Activated T-helper 1 cell treated with Interleukin-2 at 50 U/mL for 16 hours (primary cell): ENCODE measurements around the gene ZNF319.

Source experiments
- DNase-seq: peaks from one replicate; pipeline ENCODE4 v3.0.0-alpha.2; 2020; ENCODE audit warnings: low read depth

ZNF319 gene

GRCh38 chr16:57999971-58000705 lies at the start of gene ZNF319:
Gene ZNF319, minus strand, starts transcription at chr16:58000672. Its CDS starts 2,407 bp downstream, at chr16:57998265.
- DNase-seq = peak; percentile 20

- DNase-seq = no peak
Measured at GRCh38 chr16:58049232-58050185, 49.0 kb upstream of the ZNF319 start.

GRCh38 chr16:58048494-58049231 lies 48.2 kb upstream of the ZNF319 start:
- DNase-seq = no peak

GRCh38 chr16:58047557-58048348 lies 47.3 kb upstream of the ZNF319 start:
- DNase-seq = no peak

GRCh38 chr16:58046936-58047335 lies 46.5 kb upstream of the ZNF319 start:
- no peak for DNase-seq

DNA sequence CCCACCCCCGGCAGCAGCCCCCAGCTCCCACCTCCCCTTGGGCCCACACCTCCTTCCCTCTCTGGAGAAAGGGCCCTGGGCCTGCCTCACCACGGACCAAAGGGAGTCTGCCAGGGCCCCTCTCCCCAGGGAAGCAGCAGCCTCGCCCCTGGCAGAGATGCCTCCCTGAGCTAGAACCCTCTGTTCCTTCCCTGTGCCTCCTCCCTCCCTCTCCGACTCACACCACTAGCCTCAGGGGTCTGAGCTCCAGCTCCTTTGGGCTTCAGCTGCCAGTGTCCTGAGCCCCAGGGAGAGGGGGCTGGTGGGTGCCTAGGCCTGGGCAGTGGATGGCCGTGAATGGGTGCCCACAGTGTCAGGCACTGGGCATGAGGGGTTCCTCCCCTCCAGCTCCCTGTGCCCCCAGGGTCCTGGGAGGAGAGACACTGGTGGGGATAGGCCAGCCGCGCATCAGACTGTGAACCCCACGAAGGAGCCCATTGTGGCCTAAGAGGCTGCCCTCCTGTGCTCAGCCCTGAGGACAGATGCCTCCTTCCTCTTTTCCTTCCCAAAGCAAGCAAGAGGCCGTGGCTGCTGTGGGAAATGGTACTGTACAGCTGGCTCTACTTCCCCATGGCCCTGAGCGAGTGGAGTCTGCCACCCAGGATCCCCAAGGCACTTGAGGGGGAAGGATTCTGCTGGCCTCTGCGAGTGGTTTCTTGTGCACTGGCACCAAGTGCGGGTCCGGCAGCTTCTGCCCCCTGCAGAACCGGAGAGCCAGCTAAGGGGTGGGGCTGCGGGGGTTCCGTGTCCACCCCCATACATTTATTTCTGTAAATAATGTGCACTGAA lies 45.8 kb upstream of the ZNF319 start:
- no peak for DNase-seq

- no peak for DNase-seq
Measured at GRCh38 chr16:58045096-58045495, 44.6 kb upstream of the ZNF319 start.

- DNase-seq = no peak
Measured at GRCh38 chr16:58044266-58045019, 44.0 kb upstream of the ZNF319 start.

DNA sequence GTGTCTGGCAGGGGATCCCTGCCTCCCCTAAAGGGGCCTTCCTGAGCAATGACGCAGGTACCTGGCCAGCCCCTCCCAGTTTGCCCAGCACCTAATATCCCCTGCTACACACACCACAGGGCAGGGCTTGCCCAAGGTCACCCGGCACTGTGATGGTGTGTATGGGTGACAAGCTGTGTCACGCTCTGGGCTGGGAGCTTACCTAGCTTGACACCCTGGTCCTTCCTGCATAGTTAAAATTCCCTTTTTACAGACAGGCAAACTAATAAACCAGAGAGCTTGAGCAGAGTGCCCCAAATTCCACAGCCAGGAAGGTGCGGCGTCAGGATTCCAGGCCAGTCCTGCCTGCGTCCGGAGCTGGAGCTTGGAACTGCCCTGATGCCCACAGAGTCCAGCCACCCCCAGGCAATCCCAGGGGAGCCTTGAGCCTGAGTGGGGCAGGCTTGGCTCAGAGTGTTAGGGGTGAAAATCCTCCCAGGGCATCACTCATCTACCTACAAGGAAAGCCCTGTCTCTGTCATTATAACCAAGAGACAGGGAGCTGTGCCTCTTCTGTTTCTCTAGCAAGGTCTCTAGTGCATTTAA lies 43.2 kb upstream of the ZNF319 start:
- no peak for DNase-seq

- DNase-seq = no peak
Measured at GRCh38 chr16:58042886-58043515, 42.5 kb upstream of the ZNF319 start.

GRCh38 chr16:58042001-58042885 lies 41.8 kb upstream of the ZNF319 start:
- DNase-seq = no peak

DNA sequence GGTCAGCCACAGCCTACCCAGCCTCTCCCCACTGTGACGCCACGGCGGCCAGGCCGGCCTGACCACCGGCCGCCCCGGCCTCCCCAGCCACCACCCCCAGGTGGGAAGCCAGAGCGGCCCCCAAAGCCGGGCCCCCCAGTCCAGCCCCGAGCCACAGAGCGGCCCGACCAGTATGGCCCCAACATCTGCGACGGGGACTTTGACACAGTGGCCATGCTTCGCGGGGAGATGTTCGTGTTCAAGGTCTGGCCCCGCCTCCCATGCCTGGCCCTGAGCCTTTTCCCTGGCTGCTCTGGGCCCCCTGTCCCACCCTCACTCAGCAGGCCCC lies 41.1 kb upstream of the ZNF319 start:
- DNase-seq = no peak

- no peak for DNase-seq
Measured at GRCh38 chr16:58040945-58041627, 40.6 kb upstream of the ZNF319 start.

GRCh38 chr16:58040496-58040846 lies 40.0 kb upstream of the ZNF319 start:
- DNase-seq = no peak

DNA sequence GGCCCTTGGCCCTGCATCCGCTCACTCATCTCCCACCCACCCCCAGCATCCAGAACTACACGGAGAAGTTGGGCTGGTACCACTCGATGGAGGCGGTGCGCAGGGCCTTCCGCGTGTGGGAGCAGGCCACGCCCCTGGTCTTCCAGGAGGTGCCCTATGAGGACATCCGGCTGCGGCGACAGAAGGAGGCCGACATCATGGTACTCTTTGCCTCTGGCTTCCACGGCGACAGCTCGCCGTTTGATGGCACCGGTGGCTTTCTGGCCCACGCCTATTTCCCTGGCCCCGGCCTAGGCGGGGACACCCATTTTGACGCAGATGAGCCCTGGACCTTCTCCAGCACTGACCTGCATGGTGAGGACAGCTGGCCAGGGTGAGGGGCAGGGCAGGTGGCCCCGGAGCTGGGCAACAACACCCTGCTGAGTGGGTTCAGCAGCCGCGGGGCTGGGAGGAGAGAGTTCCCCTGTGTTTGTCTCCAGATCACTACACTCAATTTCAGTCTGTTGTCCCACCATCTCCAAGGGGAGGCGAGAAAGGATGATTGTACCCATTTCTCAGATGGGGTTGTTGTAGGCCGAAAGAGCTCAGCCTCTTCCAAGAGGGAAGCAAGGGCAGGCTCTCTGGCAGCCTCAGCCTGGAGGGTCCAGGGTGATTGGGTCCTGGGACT lies 39.5 kb upstream of the ZNF319 start:
- no peak for DNase-seq

GRCh38 chr16:58038219-58038641 lies 37.8 kb upstream of the ZNF319 start:
- DNase-seq = no peak
